SH-SY5Y (cell line): ENCODE results near the gene SMIM44.

Experiments used
- GATA2 ChIP-seq: IDR thresholded peaks from 2 replicates; pipeline ENCODE4 v1.6.1; 2011; ENCODE audit warnings: mild to moderate bottlenecking, low read depth, low read length
- GATA3 ChIP-seq: IDR thresholded peaks from 2 replicates; pipeline ENCODE4 v1.6.1; 2011; ENCODE audit warnings: low read depth, mild to moderate bottlenecking, low read length, moderate library complexity

SMIM44 gene

GRCh38 chr19:3478409-3479176 is 4.6 kb downstream of the SMIM44 start:
- no peak for TF ChIP-seq GATA2

GRCh38 chr19:3477951-3478350 is 5.3 kb downstream of the SMIM44 start:
- TF ChIP-seq GATA3 (no peak), GATA2 (no peak)

- TF ChIP-seq GATA2 (no peak), GATA3 (no peak)
Observed at GRCh38 chr19:3477506-3477905, 5.7 kb downstream of the SMIM44 start.

GRCh38 chr19:3476830-3477229 is 6.4 kb downstream of the SMIM44 start:
- no peak for TF ChIP-seq GATA2
- no peak for TF ChIP-seq GATA3

GRCh38 chr19:3475449-3475848 is 7.8 kb downstream of the SMIM44 start:
- TF ChIP-seq GATA3: no peak
- TF ChIP-seq GATA2: no peak

GRCh38 chr19:3474614-3475013 is 8.6 kb downstream of the SMIM44 start:
- TF ChIP-seq GATA2: no peak
- no peak for TF ChIP-seq GATA3

GRCh38 chr19:3474010-3474409 is 9.2 kb downstream of the SMIM44 start:
- TF ChIP-seq GATA3 (no peak), GATA2 (no peak)

GRCh38 chr19:3471954-3472655 is 11.1 kb downstream of the SMIM44 start:
- TF ChIP-seq GATA3 (no peak), GATA2 (no peak)

- no peak for TF ChIP-seq GATA3
- TF ChIP-seq GATA2: no peak
Observed at GRCh38 chr19:3470500-3471128, 12.6 kb downstream of the SMIM44 start.

- TF ChIP-seq GATA2: no peak
- no peak for TF ChIP-seq GATA3
Observed at GRCh38 chr19:3469638-3470499, 13.4 kb downstream of the SMIM44 start.

- TF ChIP-seq GATA3: no peak
- TF ChIP-seq GATA2: no peak
Observed at GRCh38 chr19:3468211-3468610, 15.0 kb downstream of the SMIM44 start.

GRCh38 chr19:3467437-3468198 is 15.6 kb downstream of the SMIM44 start:
- TF ChIP-seq GATA3 (no peak), GATA2 (no peak)

GRCh38 chr19:3466635-3467034 is 16.6 kb downstream of the SMIM44 start:
- TF ChIP-seq GATA2: no peak
- no peak for TF ChIP-seq GATA3
